SK-N-SH treated with all-trans-retinoic acid at 6 μM for 48 hours (cell line): ENCODE results near the gene KRTAP9-1.
"Not testable (repeated sequence)": the region's sequence is repeated elsewhere in the genome, so short reads cannot be mapped to it uniquely, and the experiment has no call there.

Source experiments
- ESRRG ChIP-seq: fragments of 250-450 bp; sonication (Bioruptor Pico); IDR thresholded peaks from 2 replicates; pipeline ENCODE4 v1.6.1; 2021; ENCODE audit warnings: mild to moderate bottlenecking
- GLIS3 ChIP-seq: fragments of 250-450 bp; sonication (Bioruptor Pico); IDR thresholded peaks from 2 replicates; pipeline ENCODE4 v1.5.0; 2020; ENCODE audit warnings: mild to moderate bottlenecking, moderate library complexity
- ISL1 ChIP-seq: fragments of 250-450 bp; sonication (Bioruptor Pico); IDR thresholded peaks from 2 replicates; pipeline ENCODE4 v2.1.2; 2022; ENCODE audit warnings: mild to moderate bottlenecking, moderate library complexity
- PATZ1 ChIP-seq: fragments of 250-450 bp; sonication (Bioruptor Pico); IDR thresholded peaks from 2 replicates; pipeline ENCODE4 v1.8.0; 2020; ENCODE audit warnings: mild to moderate bottlenecking, moderate library complexity, borderline replicate concordance
- PPARA ChIP-seq: fragments of 250-450 bp; sonication (Bioruptor Pico); IDR thresholded peaks from 2 replicates; pipeline ENCODE4 v1.5.0; 2020; ENCODE audit warnings: mild to moderate bottlenecking, borderline replicate concordance
- RARB ChIP-seq: fragments of 250-450 bp; sonication (Bioruptor Pico); IDR thresholded peaks from 2 replicates; pipeline ENCODE4 v1.8.0; 2021; ENCODE audit warnings: mild to moderate bottlenecking, moderate library complexity
- SNAI2 ChIP-seq: fragments of 250-450 bp; sonication (Bioruptor Pico); IDR thresholded peaks from 2 replicates; pipeline ENCODE4 v1.5.0; 2020; ENCODE audit warnings: mild to moderate bottlenecking, moderate library complexity
- TCF4 ChIP-seq: fragments of 250-450 bp; sonication (Bioruptor Pico); IDR thresholded peaks from 2 replicates; pipeline ENCODE4 v1.8.0; 2021; ENCODE audit warnings: mild to moderate bottlenecking, moderate library complexity, borderline replicate concordance
- ZFP3 ChIP-seq: fragments of 250-450 bp; sonication (Bioruptor Pico); IDR thresholded peaks from 2 replicates; pipeline ENCODE4 v1.5.0; 2020; ENCODE audit warnings: mild to moderate bottlenecking, moderate library complexity
- ZFP30 ChIP-seq: fragments of 450-650 bp; formaldehyde crosslinking; IDR thresholded peaks from 2 replicates; pipeline ENCODE4 v1.5.0; 2022; ENCODE audit warnings: mild to moderate bottlenecking, moderate library complexity
- ZNF70 ChIP-seq: fragments of 450-650 bp; formaldehyde crosslinking; IDR thresholded peaks from 2 replicates; pipeline ENCODE4 v1.5.0; 2020; ENCODE audit warnings: mild to moderate bottlenecking, moderate library complexity

- not testable (repeated sequence) for TF ChIP-seq ISL1 (CRISPR knock-in tag); ESRRG; SNAI2 (CRISPR knock-in tag); GLIS3 (CRISPR knock-in tag); ZFP3 (CRISPR knock-in tag); ZNF70 (CRISPR knock-in tag); PATZ1 (CRISPR knock-in tag); ZFP30 (CRISPR knock-in tag); TCF4 (CRISPR knock-in tag); RARB (CRISPR knock-in tag); PPARA
These were observed 29.5 kb upstream of the KRTAP9-1 start for GRCh38 chr17:41160190-41160589.
